K562 (cell line): Measurements from ENCODE around the gene LOXL3. TPM values are rescaled to one million over a fixed set of nuclear protein-coding genes. Genes with fewer than 3 reads are reported as not detected.

Experiments
- ATAC-seq: fragments of 200-7000 bp; cut with Tn5 transposase; 3 replicates; pipeline ENCODE4 v1.9.1; 2020; ENCODE audit warnings: moderate library complexity
- BruUV-seq: library from RNA; stranded (reverse); fragments of 400-500 nt; replicated peaks from 2 replicates; lab custom pipeline; 2021; lab: Mats Ljungman, UMichigan
- CTCF ChIA-PET: fragments of 300-600 bp; formaldehyde crosslinking; extraction: SDS; loops from one replicate; lab custom pipeline; 2021; ENCODE audit warnings: low intra/inter-chr PET ratio; lab: Yijun Ruan, JAX
- POLR2A ChIA-PET: fragments of 300-600, 350-650 bp; sonication (Branson Sonifier 250); formaldehyde crosslinking; extraction: SDS; loops from one replicate; lab custom pipeline; 2021; ENCODE audit warnings: antibody characterized with exemption, inconsistent platforms; lab: Yijun Ruan, JAX
- DNase-seq, 4 experiments: peaks; one replicate each; pipeline versions ENCODE4 v3.0.0 to v3.0.0-alpha.2; 2011 to 2018; ENCODE audit warnings: low spot score in 3 of 4, mixed read lengths in 3 of 4; ENCODE audit errors: extremely low read depth in 1 of 4
- FAIRE-seq: peaks from 2 replicates; lab custom pipeline; 2011; peaks lifted over from hg19 to GRCh38; lab: Jason Lieb, UNC
- H2AFZ ChIP-seq: 2 replicates; pipeline ENCODE4 v1.6.0; 2011; ENCODE audit warnings: low read depth, low read length, control low read depth, inconsistent platforms
- H3K27ac ChIP-seq: fragments of 200-600 bp; 3 replicates; pipeline ENCODE4 v1.8.0; 2011; ENCODE audit warnings: low read depth, mild to moderate bottlenecking, control low read depth, inconsistent platforms, low read length, moderate library complexity, mixed read lengths; ENCODE audit errors: extremely low read depth
- H3K27me3 ChIP-seq, 2 experiments: fragments of 300-600 bp in 1 of 2; 2 replicates in 1 of 2; 3 replicates in 1 of 2; pipeline versions ENCODE4 v1.6.0 to v1.8.0; 2011; ENCODE audit warnings: inconsistent platforms in 2 of 2, low read length in 2 of 2, mild to moderate bottlenecking in 1 of 2, mixed read lengths in 1 of 2, moderate library complexity in 1 of 2; ENCODE audit not compliant: control insufficient read depth in 2 of 2, insufficient read depth in 2 of 2
- H3K36me3 ChIP-seq: fragments of 300-600 bp; 3 replicates; pipeline ENCODE4 v1.8.0; 2011; ENCODE audit warnings: mild to moderate bottlenecking, low read length, inconsistent platforms; ENCODE audit not compliant: control insufficient read depth, insufficient read depth
- H3K4me1 ChIP-seq, 2 experiments: fragments of 200-600 bp in 1 of 2; replicated peaks in 1 of 2; 2 replicates in 1 of 2; 3 replicates in 1 of 2; pipeline versions ENCODE4 v1.5.1 to v1.8.0; 2011; ENCODE audit warnings: inconsistent platforms in 2 of 2, low read length in 2 of 2, mild to moderate bottlenecking in 1 of 2, mixed read lengths in 1 of 2, moderate library complexity in 1 of 2; ENCODE audit not compliant: control insufficient read depth in 2 of 2, insufficient read depth in 2 of 2
- H3K4me2 ChIP-seq: 2 replicates; pipeline ENCODE4 v1.6.1; 2011; ENCODE audit warnings: low read length, control low read depth, inconsistent platforms, mixed read lengths; ENCODE audit not compliant: insufficient read depth
- H3K4me3 ChIP-seq: fragments of 200-600 bp; sonication (generic), shearing (Covaris generic); 2 replicates; pipeline ENCODE4 v1.5.1; 2016; ENCODE audit warnings: control low read depth, inconsistent platforms
- H3K79me2 ChIP-seq: fragments of 200-600 bp; 3 replicates; pipeline ENCODE4 v1.8.0; 2011; ENCODE audit warnings: low read length, inconsistent platforms; ENCODE audit not compliant: control insufficient read depth, insufficient read depth
- H3K9ac ChIP-seq, 2 experiments: 2 replicates each; pipeline versions ENCODE4 v1.6.0 to v1.6.1; 2011; ENCODE audit warnings: low read depth in 2 of 2, low read length in 2 of 2, control low read depth in 1 of 2, inconsistent platforms in 1 of 2, mild to moderate bottlenecking in 1 of 2, mixed read lengths in 1 of 2; ENCODE audit not compliant: insufficient read depth in 1 of 2
- H3K9me1 ChIP-seq: one replicate; pipeline ENCODE4 v1.6.0; 2011; ENCODE audit warnings: inconsistent platforms, mild to moderate bottlenecking, low read length, moderate library complexity; ENCODE audit not compliant: control insufficient read depth, insufficient read depth
- H3K9me3 ChIP-seq: replicated peaks from 2 replicates; pipeline ENCODE4 v1.5.1; 2011; ENCODE audit warnings: low read depth, low read length, inconsistent platforms; ENCODE audit not compliant: control insufficient read depth, insufficient read depth
- H4K20me1 ChIP-seq: replicated peaks from 2 replicates; pipeline ENCODE4 v1.6.1; 2011; ENCODE audit warnings: low read length, inconsistent platforms, mixed read lengths; ENCODE audit not compliant: control insufficient read depth, insufficient read depth
- ARID1B ChIP-seq: fragments of 450-650 bp; IDR thresholded peaks from 2 replicates; pipeline ENCODE4 v1.6.1; 2016; ENCODE audit warnings: antibody characterized with exemption, mild to moderate bottlenecking, inconsistent platforms
- CBFA2T3 ChIP-seq: fragments of 450-650 bp; IDR thresholded peaks from 2 replicates; pipeline ENCODE4 v1.6.1; 2017
- EP300 ChIP-seq: IDR thresholded peaks from 2 replicates; pipeline ENCODE4 v1.6.1; 2012; ENCODE audit warnings: low read length, improper control_type of control experiment
- HMGXB4 ChIP-seq: sonication (generic); formaldehyde crosslinking; IDR thresholded peaks from 2 replicates; pipeline ENCODE4 v1.8.1; 2023; ENCODE audit warnings: mild to moderate bottlenecking, missing genetic modification reagents
- MEIS2 ChIP-seq: fragments of 450-650 bp; IDR thresholded peaks from 2 replicates; pipeline ENCODE4 v1.6.1; 2014; ENCODE audit warnings: mild to moderate bottlenecking; ENCODE audit not compliant: partially characterized antibody
- NCOA1 ChIP-seq: fragments of 450-650 bp; IDR thresholded peaks from 2 replicates; pipeline ENCODE4 v1.6.1; 2016; ENCODE audit warnings: low read depth
- NR2C2 ChIP-seq, 2 experiments: fragments of 200-800 bp in 1 of 2; sonication (Bioruptor generic) in 1 of 2; sonication (generic) in 1 of 2; formaldehyde crosslinking in 1 of 2; IDR thresholded peaks; 2 replicates each; pipeline versions ENCODE4 v1.6.1 to v1.8.0; 2016 to 2022; ENCODE audit warnings: mild to moderate bottlenecking in 1 of 2, missing compliant biosample characterization in 1 of 2, missing genetic modification characterization in 1 of 2, missing genetic modification reagents in 1 of 2
- PKNOX1 ChIP-seq: fragments of 450-650 bp; IDR thresholded peaks from 2 replicates; pipeline ENCODE4 v1.6.1; 2016
- RCOR1 ChIP-seq, 2 experiments: IDR thresholded peaks; 2 replicates each; pipeline ENCODE4 v1.6.1; 2012; ENCODE audit warnings: low read depth in 2 of 2, low read length in 2 of 2, borderline replicate concordance in 1 of 2, improper control_type of control experiment in 1 of 2
- WGBS: fragments of 100-300 bp; shearing (Covaris generic); methylation state at CpG from one replicate; pipeline ENCODE4 v1.1.6; 2016; ENCODE audit warnings: low coverage, mixed read lengths; ENCODE audit not compliant: insufficient coverage; ENCODE audit errors: missing lambda C conversion rate; 5-methylcytosine and 5-hydroxymethylcytosine counted together
- in situ Hi-C: fragments of 300-500 bp; cut with MboI; formaldehyde crosslinking; loops from 4 replicates; pipeline ENCODE4 v1.15.0; 2018; ENCODE audit warnings: inconsistent platforms, mixed read lengths
- intact Hi-C: fragments of 100-400 bp; cut with micrococcal nuclease; formaldehyde crosslinking; loops from 2 replicates; pipeline ENCODE4 v1.14.2; 2022
- polyA plus RNA-seq, 8 experiments: library from polyadenylated mRNA; depleted of rRNA in 4 of 8; stranded (reverse) in 5 of 8; unstranded in 3 of 8; fragments of >200 nt; fragmentation: Nextera tagmentation in 2 of 8; fragmentation: Illumina TruSeq in 1 of 8; extraction: Ambion mirVana in 2 of 8; extraction: Trizol in 1 of 8; gene quantifications; 2 replicates each; pipeline versions ENCODE4 v1.2.1 to v1.2.3, GENCODE V29; 2011 to 2014; ENCODE audit warnings: inconsistent platforms in 1 of 8, missing spikeins in 1 of 8
- total RNA-seq, 7 experiments: library from RNA; depleted of rRNA in 6 of 7; stranded (reverse); fragments of >200 nt in 6 of 7; fragmentation: Illumina TruSeq in 2 of 7; extraction: Trizol in 2 of 7; gene quantifications; 2 replicates each; pipeline versions ENCODE4 v1.2.1 to v1.2.3, GENCODE V29; 2011 to 2021; ENCODE audit warnings: low replicate concordance in 1 of 7

Gene LOXL3
- total and polyA plus RNA-seq, 9 of the 15 experiments (the other 6 are each of a cell fraction or from before 2014, with no cell fraction given) = 0.22 to 0.99 (median 0.31) TPM

- TF ChIP-seq PKNOX1 (peak; percentile 29; the same call in 1 of the 2 replicates), EP300 (peak; percentile 11; the same call in 1 of the 2 replicates), NCOA1 (no peak), CBFA2T3 (0 out of 2 replicates have a peak, but pooled peaks have one; percentile 32), NR2C2 (CRISPR knock-in tag; IDR thresholded peaks at IDR 0.05) (no peak), NR2C2 (tag; IDR thresholded peaks at IDR 0.05) (peak; percentile 33; the same call in 1 of the 2 replicates), ARID1B (peak; percentile 15; the same call in 1 of the 2 replicates), RCOR1 (IDR thresholded peaks at IDR 0.05; ENCODE audit: borderline replicate concordance in 1 of 2, low read depth in 2 of 2, low read length in 2 of 2) (peak in 1 of 2 experiments; percentile 42; a peak in 1 of 4 replicates), HMGXB4 (CRISPR knock-in tag) (no peak), MEIS2 (peak; percentile 22)
- TF ChIP-seq, all 486 proteins: peak for 7
- ChIA-PET POLR2A (interaction anchor here (1.0 to 1.2 kb wide), 2 partner anchors 9 to 13 kb away, joined by 3 to 4 read pairs; no protein-coding TSS in a partner anchor), CTCF (no interaction called here)
- ATAC-seq = peak; percentile 51
- no peak for DNase-seq
- H3K36me3 ChIP-seq = peaks cover 54% of the 10 kb centered on the region; the same call in 2 of the 3 replicates
- H3K27ac ChIP-seq = no peak overlapping the region
- in situ Hi-C loops = no loop called here
- BruUV-seq = no TSS peak
- no peaks in the 10 kb centered on the region for H3K79me2 ChIP-seq
- peaks cover 4 to 6% of the 10 kb centered on the region in 2 experiments; a peak in 4 of 5 replicates for H3K4me1 ChIP-seq
- FAIRE-seq = no peak
- H3K4me3 ChIP-seq = no peak overlapping the region
- H2AFZ ChIP-seq = no peak overlapping the region
- WGBS = 87% methylated on average over 10 of the region's 12 CpGs
- peak overlapping the region in 1 of 2 experiments; percentile 13; a peak in 2 of 4 replicates for H3K9ac ChIP-seq
- intact Hi-C loops = no loop called here
- no peaks in the 10 kb centered on the region for H3K9me3 ChIP-seq
- no peak overlapping the region for H3K4me2 ChIP-seq
- H3K27me3 ChIP-seq = no peaks in the 10 kb centered on the region
- H3K9me1 ChIP-seq = no peaks in the 10 kb centered on the region
- no peaks in the 10 kb centered on the region for H4K20me1 ChIP-seq
Observed at GRCh38 chr2:74491648-74492544, 61.8 kb downstream of the LOXL3 start.
